ENCODE measurements around the gene SPZ1.
"Not testable (repeated sequence)": the region's sequence is repeated elsewhere in the genome, so short reads cannot be mapped to it uniquely, and the experiment has no call there.

Gene SPZ1

DNA sequence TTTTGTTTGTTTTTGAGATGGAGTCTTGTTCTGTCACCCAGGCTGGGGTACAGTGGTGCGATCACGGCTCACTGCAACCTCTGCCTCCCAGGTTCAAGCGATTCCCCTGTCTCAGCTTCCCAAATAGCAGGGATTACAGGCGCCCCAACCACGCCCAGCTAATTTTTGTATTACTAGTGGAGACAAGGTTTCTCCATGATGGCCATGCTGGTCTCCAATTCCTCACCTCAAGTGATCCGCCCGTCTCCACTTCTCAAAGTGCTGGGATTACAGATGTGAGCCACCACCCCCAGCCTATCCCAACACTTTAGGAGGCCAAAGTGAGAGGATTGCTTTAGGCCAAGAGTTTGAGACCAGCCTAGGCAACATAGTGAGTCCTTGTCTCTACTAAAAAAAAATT lies 19.3 kb downstream of the SPZ1 start:
- no peak for DNase-seq (ENCODE audit: low read depth in 2 of 2)

DNA sequence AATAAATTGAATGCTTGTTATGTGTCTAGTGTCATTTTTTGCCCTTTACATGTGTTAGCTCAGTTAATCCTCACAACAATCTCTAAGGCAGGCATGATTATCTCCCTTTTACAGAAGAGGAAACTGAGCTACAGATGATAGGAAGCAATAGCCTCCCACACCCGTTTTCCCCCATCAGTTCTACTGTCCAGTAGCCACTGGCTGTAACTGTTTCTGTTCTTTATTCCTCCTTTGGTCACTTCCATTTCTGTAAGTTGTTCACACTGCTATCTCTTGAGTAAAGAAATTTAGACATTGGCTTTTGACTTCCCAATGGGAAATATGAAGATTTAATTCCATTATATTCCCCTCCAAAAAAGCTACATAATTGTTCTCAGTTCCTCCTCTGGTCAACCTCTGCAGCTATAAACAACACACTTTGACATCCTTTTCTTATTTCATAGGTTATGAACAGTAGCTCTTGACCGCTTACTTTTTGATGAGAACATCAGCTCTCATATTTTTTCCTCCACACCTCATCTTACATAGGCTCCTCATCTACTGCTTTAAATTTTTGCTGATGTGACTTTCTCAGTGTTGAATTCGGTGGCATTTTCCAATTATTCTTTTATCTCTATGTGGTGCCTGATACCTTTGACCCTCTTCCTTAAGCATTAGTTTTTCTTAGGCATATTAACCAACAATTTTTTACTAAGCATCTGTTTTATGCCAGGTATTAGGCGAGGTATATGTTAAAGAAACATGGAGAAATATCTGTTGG lies 21.4 kb downstream of the SPZ1 start:
- no peak for DNase-seq (ENCODE audit: low read depth in 2 of 2)

DNA sequence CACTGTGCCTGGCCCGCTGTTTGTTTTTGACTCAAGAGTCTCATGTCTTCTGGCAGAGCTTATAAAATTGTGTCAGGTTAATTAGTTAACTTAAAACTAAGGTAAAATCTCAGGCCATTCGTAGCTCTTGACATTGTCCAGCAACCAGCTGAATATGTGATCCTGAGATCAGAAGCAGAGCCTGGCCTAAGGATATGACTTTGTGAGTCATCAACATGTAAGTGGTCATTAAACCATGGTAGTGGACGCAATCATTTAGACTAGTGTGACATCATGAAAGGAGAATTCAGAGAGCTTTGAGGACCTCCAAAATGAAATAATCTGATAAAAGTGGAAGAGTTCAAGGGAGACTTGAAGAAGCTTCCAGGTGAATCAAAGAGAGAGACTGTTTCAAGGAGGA lies 23.3 kb downstream of the SPZ1 start:
- DNase-seq (ENCODE audit: low read depth in 2 of 2): no peak

DNA sequence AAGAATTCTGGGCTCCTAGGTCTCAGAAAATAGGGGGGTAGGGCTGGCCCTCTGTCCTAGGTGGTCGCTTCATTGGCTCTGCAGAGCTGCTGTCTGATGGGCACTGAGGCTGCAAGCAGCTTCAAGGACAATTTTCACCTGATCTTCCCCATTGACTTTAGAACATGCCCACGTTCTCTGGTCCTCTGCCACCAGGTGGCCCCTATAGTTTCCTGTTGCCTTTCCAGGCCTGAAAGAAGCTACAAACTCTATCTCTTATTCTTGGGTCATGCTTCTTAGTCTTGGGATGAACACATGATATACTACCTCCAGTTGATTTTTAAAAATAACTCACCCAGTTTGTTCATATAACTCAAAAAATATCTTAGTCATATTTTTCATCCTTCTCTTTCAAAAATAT lies 26.3 kb downstream of the SPZ1 start:
- DNase-seq (ENCODE audit: low read depth in 2 of 2): peak in 1 of 2 donors; percentile 1

DNA sequence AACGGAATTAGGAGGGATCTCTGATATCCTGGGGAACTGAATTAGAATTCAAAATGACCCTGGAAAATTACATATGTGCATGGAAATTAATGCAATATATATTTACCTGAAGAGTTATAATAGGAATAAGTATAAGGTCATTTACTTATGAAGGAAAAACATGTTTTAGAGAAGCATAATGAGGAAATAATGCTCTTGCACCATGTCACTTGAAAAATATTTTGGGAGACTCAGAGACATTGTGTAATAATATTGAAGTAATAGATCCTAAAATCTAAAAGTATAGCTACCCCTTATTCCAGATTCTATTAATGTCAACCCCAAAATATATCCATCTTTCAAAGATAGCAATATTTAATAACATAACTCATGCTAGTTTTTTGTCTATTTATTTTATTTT lies 28.4 kb downstream of the SPZ1 start:
- DNase-seq (ENCODE audit: low read depth in 2 of 2): no peak

DNA sequence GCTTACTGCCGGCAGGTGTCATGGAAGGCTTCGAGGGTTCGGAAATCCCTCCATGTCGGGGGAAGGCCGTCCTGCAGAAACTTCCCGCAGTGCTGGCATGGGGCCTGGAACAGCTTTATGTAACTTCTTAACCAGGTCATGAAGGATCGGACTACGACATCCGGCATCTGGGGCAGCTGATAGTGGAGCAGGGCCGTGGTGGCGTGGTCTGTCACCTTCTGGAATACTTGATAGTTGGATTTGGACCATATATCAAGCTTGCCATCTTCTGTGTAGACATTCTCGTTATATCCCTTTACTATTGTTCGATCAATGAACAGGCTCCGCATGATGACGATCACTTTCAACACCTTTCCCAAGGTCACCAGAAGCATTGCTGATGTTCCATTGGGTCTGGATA lies 31.2 kb downstream of the SPZ1 start:
- DNase-seq (ENCODE audit: low read depth in 2 of 2): not testable (repeated sequence)

DNA sequence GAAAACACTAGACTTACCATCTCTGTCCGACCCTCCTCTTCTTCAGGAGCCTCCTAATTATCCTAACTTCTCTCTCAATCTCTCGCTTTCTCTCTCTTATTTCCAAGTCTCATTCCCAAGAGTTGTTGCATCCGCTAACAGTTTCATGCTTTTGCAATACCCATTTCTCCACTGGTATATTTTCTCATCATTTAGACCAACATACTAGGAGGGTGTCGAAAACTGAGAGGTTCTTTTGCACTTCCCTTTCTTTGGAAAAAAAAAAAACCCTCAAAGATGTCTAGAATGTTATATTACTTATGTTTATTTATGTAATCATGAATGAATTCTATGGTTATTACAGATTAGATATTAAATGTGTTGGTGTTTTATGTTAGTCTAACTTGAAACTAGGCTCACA lies 35.9 kb downstream of the SPZ1 start:
- no peak for DNase-seq (ENCODE audit: low read depth in 2 of 2)

DNA sequence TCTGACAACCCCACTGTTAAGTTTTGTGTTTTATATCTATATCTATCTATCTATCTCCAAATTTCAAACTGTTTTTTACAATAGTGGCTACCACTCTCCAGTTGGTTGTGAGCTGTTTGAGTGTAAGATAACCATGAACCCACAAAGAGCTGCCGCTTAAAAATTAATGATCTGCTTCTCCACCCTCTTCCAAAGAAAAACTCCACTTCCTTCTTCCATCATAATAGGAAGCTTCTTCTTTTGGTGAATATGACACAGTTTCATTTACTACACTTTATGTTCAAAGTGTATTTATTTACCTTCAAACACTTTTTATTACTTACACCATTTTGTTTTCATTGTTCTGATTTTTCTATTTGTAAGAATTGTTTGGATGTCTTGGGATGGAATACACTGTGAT lies 37.9 kb downstream of the SPZ1 start:
- no peak for DNase-seq (ENCODE audit: low read depth in 2 of 2)

DNA sequence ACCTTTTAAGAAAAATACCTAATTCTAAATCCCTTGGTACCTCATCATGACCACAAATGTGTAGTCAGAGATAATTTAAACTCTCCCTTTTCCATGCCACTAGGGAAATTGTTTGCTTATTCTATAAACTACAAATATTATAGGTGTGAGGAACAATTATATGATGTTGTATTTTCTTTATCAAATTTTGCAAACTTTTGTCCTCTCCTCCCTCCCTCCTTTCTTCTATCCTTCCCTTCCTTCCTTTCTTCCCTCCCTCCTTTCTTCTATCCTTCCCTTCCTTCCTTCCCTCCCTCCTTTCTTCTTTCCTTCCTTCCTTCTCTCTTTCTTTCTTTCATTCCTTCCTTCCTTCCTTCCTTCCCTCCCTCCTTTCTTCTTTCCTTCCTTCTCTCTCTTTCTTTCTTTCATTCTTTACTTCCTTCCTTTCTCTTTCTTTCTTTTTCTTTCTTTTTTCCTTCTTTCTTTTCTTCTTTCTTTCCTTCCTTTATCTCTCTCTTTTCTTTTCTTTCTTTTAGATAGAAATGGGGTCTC lies 41.2 kb downstream of the SPZ1 start:
- DNase-seq (ENCODE audit: low read depth in 2 of 2): no peak

DNA sequence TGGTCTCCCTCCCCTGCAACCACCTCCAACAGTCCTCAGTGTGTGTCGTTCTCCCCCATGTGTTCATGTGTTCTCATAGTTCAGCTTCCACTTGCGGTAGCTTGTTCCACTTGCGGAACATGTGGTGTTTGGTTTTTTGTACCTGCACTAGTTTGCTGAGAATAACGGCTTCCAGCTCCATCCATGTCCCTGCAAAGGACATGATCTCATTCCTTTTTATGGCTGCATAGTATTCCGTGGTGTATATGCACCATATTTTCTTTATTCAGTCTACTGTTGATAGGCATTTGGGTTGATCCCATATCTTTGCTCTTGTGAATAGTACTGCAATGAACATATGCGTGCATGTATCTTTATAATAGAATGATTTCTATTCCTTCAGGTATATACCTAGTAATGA lies 45.1 kb downstream of the SPZ1 start:
- DNase-seq (ENCODE audit: low read depth in 2 of 2): no peak

DNA sequence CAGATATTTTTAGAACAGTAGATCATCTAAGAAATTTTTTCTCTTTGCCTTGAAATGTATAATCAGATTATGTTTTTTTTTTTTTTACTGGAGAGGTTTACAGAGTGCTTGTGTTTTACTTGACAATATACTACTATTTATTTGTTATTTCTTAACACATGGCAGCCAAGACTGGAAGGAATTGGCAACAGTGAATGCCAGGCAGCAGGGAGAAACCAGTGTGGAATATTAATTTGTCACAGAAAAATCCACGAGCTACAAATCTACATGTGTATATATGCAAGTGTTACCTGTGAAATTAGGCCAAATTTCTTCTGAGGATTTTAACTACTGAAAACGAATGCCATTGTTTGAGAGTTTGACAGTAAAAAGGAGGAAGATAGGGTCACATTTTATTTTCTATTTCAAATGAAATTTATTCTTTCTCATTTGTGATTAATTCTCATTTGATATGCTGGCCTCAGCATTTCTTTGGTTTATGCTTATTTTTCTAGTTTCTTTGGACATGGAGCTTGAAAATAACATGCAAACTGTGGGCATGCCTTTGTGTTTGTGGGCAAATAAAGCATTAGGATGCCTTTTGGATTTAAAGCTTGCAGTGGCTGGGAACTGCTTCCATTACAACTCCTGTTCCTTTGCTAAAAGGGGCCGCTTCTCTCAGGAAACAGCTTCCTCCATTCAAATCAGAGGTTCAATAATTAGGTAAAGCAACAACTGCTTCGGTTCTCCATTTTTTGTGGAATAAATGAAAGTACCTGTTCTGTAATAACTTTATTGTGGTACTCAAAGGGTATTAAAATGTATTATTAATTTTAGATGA lies 49.1 kb downstream of the SPZ1 start:
- DNase-seq (ENCODE audit: low read depth in 2 of 2): no peak

DNA sequence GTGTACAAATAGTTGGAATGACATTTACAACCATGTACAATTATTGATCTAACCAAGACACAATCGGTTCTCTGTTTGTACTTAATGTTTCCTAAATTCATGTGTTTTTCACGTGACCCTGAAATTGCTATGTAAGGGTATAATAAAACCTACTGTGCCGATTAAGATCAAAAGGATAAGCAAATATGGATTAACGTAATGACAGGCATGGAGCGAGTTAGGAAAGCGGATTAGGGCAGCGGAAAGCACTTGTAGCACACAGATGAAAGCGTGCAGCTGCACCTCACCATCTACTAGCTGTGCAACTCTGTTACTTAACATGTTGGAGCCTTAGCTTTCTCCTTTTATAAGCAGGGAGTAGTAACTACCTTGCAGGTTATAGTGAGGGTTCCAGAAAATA lies 49.7 kb downstream of the SPZ1 start:
- DNase-seq (ENCODE audit: low read depth in 2 of 2): no peak

DNA sequence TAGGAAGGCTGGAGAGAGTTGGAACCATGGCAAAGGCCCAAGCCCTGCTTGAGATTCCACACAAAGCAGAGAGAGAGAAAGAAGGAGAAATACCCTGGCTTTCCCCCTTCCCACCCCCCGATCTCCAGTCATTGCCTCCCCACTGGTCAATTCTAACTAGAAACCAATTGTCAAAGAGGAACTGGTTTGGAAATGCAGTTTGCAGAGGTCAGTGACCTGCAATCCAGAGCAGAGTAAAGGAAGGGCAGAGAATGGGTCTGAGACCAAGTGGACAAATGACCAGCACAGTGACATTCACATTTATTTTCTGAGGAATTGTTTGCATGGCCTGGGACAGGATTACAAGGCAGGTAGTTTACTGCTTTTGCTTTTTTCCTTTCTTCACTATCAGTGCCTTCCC lies 50.6 kb downstream of the SPZ1 start:
- DNase-seq (ENCODE audit: low read depth in 2 of 2): no peak
